HFFc6 (cell line): ENCODE results near the gene MRPL4. TPM values are rescaled to one million over a fixed set of nuclear protein-coding genes. Genes with fewer than 3 reads are reported as not detected.

ENCODE experiments used
- DNase-seq: peaks from one replicate; pipeline ENCODE4 v3.0.0-alpha.2; 2018
- H3K27ac Mint-ChIP-seq: 2 replicates; pipeline ENCODE4 v1.8.0; 2020; ENCODE audit warnings: mild to moderate bottlenecking, mixed read lengths
- H3K27me3 Mint-ChIP-seq: 2 replicates; pipeline ENCODE4 v1.8.0; 2021; ENCODE audit warnings: mild to moderate bottlenecking, moderate library complexity, mixed read lengths; ENCODE audit not compliant: insufficient read depth
- H3K36me3 Mint-ChIP-seq: 2 replicates; pipeline ENCODE4 v1.8.0; 2021; ENCODE audit warnings: low read depth, mixed read lengths
- H3K4me1 Mint-ChIP-seq: 2 replicates; pipeline ENCODE4 v1.8.0; 2020; ENCODE audit warnings: low read depth, mixed read lengths
- H3K4me3 Mint-ChIP-seq: 2 replicates; pipeline ENCODE4 v1.8.0; 2020; ENCODE audit warnings: mild to moderate bottlenecking, moderate library complexity, mixed read lengths
- H3K9me3 Mint-ChIP-seq: 2 replicates; pipeline ENCODE4 v1.8.0; 2020; ENCODE audit warnings: mild to moderate bottlenecking, mixed read lengths
- CTCF ChIP-seq: fragments of 200-600 bp; sonication (generic); IDR thresholded peaks from 2 replicates; pipeline ENCODE4 v1.5.0; 2021; ENCODE audit warnings: antibody characterized with exemption, mild to moderate bottlenecking
- total RNA-seq, 6 experiments: library from RNA; stranded (reverse); fragmentation: NEBNext Ultra II Directional; extraction: Animal tissue kit (Norgen Biotek cat#: 25700); gene quantifications; 2 replicates in 1 of 6; 3 replicates in 5 of 6; pipeline ENCODE4 v1.2.3, GENCODE V29; 2021

The MRPL4 gene
- total RNA-seq, 6 experiments from 2014 or later = 69.5 to 83.0 (median 72.0) TPM

GRCh38 chr19:10254244-10254643 is 2.2 kb downstream of the MRPL4 start:
- H3K36me3 Mint-ChIP-seq = peaks cover 25% of the 10 kb centered on the region
- peaks cover 24% of the 10 kb centered on the region for H3K4me1 Mint-ChIP-seq
- peaks cover 2% of the 10 kb centered on the region for H3K27me3 Mint-ChIP-seq
- TF ChIP-seq CTCF = no peak
- DNase-seq = no peak
- H3K27ac Mint-ChIP-seq = no peak overlapping the region
- no peaks in the 10 kb centered on the region for H3K9me3 Mint-ChIP-seq
- H3K4me3 Mint-ChIP-seq = peak overlapping the region; percentile 22; the same call in 1 of the 2 replicates

- DNase-seq = no peak
- TF ChIP-seq CTCF = no peak
- Mint-ChIP-seq H3K4me3 (no peak overlapping the region), H3K27ac (peak overlapping the region; percentile 40; the same call in 1 of the 2 replicates), H3K36me3 (peaks cover 25% of the 10 kb centered on the region), H3K4me1 (peaks cover 24% of the 10 kb centered on the region), H3K9me3 (no peaks in the 10 kb centered on the region), H3K27me3 (peaks cover 2% of the 10 kb centered on the region)
These were observed 3.3 kb downstream of the MRPL4 start for GRCh38 chr19:10255358-10255757.

GRCh38 chr19:10256551-10256950 is 4.5 kb downstream of the MRPL4 start:
- Mint-ChIP-seq H3K9me3 (no peaks in the 10 kb centered on the region), H3K4me1 (peaks cover 24% of the 10 kb centered on the region), H3K27ac (no peak overlapping the region), H3K4me3 (no peak overlapping the region), H3K36me3 (peaks cover 25% of the 10 kb centered on the region), H3K27me3 (no peaks in the 10 kb centered on the region; the same call in 1 of the 2 replicates)
- TF ChIP-seq CTCF = no peak
- no peak for DNase-seq

- Mint-ChIP-seq H3K36me3 (peaks cover 25% of the 10 kb centered on the region), H3K4me1 (peaks cover 24% of the 10 kb centered on the region), H3K4me3 (no peak overlapping the region), H3K27me3 (no peaks in the 10 kb centered on the region; the same call in 1 of the 2 replicates), H3K27ac (no peak overlapping the region), H3K9me3 (no peaks in the 10 kb centered on the region)
- no peak for DNase-seq
- no peak for TF ChIP-seq CTCF
These were observed 5.1 kb downstream of the MRPL4 start for GRCh38 chr19:10256970-10257615.

- no peak overlapping the region for H3K4me3 Mint-ChIP-seq
These were observed 6.2 kb downstream of the MRPL4 start for GRCh38 chr19:10258080-10258710.

More at GRCh38 chr19:10258080-10258710, 6.2 kb downstream of the MRPL4 start:
- Mint-ChIP-seq H3K4me1 (peaks cover 17% of the 10 kb centered on the region), H3K27me3 (no peaks in the 10 kb centered on the region; the same call in 1 of the 2 replicates), H3K27ac (no peak overlapping the region), H3K36me3 (peaks cover 25% of the 10 kb centered on the region), H3K9me3 (no peaks in the 10 kb centered on the region)
- no peak for DNase-seq
- TF ChIP-seq CTCF = no peak
